Left lung (tissue), 10 donors: ENCODE results near the gene SLC2A1. TPM values are rescaled to one million over a fixed set of nuclear protein-coding genes. Genes with fewer than 3 reads are reported as not detected.

Source experiments
- ATAC-seq: fragments of 200-7000 bp; cut with Tn5 transposase; one replicate; pipeline ENCODE4 v1.9.1; 2020; ENCODE audit warnings: moderate library complexity
- DNase-seq, 4 donors: peaks; one replicate each; pipeline ENCODE4 v3.0.0-alpha.2; 2013 to 2020
- H3K27ac ChIP-seq, 2 donors: fragments of 200-600 bp; sonication (generic) in 1 of 2; one replicate each; pipeline versions ENCODE4 v1.5.0 to v1.8.0; 2020 to 2021
- H3K27me3 ChIP-seq, 2 donors: fragments of 200-600 bp; sonication (generic) in 1 of 2; one replicate each; pipeline versions ENCODE4 v1.5.0 to v1.8.0; 2020 to 2021
- H3K36me3 ChIP-seq, 2 donors: fragments of 200-600 bp; sonication (generic) in 1 of 2; one replicate each; pipeline versions ENCODE4 v1.5.0 to v1.8.0; 2020 to 2021
- H3K4me1 ChIP-seq, 2 donors: fragments of 200-600 bp; one replicate each; pipeline ENCODE4 v1.8.0; 2021
- H3K4me3 ChIP-seq, 2 donors: fragments of 200-600 bp; sonication (generic) in 1 of 2; one replicate each; pipeline versions ENCODE4 v1.5.0 to v1.8.0; 2020 to 2021; ENCODE audit warnings: mild to moderate bottlenecking in 1 of 2
- H3K9me3 ChIP-seq, 2 donors: fragments of 200-600 bp; sonication (generic) in 1 of 2; one replicate each; pipeline versions ENCODE4 v1.5.0 to v1.8.0; 2020 to 2021
- CTCF ChIP-seq, 2 donors: fragments of 200-600 bp; sonication (generic) in 1 of 2; IDR thresholded peaks; one replicate each; pipeline versions ENCODE4 v1.5.0 to v1.8.0; 2021; ENCODE audit warnings: antibody characterized with exemption in 2 of 2
- intact Hi-C, 2 donors: fragments of 100-400 bp; cut with DNase I; formaldehyde crosslinking; loops; one replicate each; pipeline versions ENCODE4 v1.11.2 to v1.14.2; 2022
- polyA plus RNA-seq, 6 donors: library from polyadenylated mRNA; unstranded; fragments of 120-200 nt; gene quantifications; one replicate each; pipeline ENCODE4 v1.2.1, GENCODE V29; 2013; ENCODE audit not compliant: insufficient read length in 6 of 6
- total RNA-seq, 2 donors: library from RNA; stranded (reverse); fragmentation: NEBNext Ultra II Directional; extraction: Animal tissue kit (Norgen Biotek cat#: 25700); gene quantifications; one replicate each; pipeline ENCODE4 v1.2.1, GENCODE V29; 2021
- donor health status: DM: no; HTN: yes; CAD: no.
- donor health status: DM: no; HTN: no; CAD: no.

The SLC2A1 gene
- total and polyA plus RNA-seq, 8 donors, result 10.5 to 109 (median 48.0) TPM

DNA sequence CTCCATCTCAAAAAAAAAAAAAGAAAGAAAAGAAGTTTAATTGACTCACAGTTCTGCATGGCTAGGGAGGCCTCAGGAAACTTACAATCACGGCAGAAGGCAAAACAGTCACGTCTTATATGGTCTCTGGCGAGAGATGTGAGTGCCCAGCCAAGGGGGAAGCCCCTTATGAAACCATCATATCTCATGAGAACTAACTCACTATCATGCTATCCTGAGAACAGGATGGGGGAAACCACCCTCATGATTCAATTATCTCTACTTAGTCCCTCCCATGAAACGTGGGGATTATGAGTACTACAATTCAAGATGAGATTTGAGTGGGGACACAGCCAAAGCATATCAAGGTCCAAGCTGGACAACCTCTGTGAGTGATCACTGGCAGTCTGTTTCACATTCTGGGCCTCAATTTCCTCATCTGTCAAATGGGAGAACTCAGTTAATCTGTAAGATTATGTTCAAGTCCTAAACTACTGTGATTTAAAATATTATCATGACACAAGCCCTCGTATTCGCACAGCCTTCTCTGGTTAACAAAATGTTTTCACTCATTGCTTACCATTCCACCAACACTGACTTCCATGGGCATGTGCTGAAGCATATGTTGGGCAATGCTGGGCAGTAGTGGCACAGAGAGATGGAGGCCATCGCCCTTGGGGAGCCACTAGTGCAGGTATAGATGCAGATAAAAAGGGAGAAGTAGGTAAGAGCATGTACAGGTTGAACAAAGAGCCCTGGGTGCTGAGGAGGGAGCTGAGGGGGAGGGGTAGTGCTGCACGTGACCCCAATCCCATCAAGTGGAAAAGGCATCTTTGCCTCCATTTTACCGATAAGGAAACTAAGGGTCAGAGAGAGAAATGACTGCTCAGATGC lies 46.2 kb upstream of the SLC2A1 start:
- H3K4me1 ChIP-seq, result no peaks in the 10 kb centered on the region
- intact Hi-C loops, result no loop called here

GRCh38 chr1:43002766-43003165 lies 44.1 kb upstream of the SLC2A1 start:
- no peak overlapping the region for H3K4me3 ChIP-seq
- intact Hi-C loops, result no loop called here
- ATAC-seq, result no peak
- no peak overlapping the region for H3K27ac ChIP-seq
- no peak for DNase-seq
- H3K4me1 ChIP-seq, result no peaks in the 10 kb centered on the region
- TF ChIP-seq CTCF (IDR thresholded peaks at IDR 0.05), result no peak
- no peaks in the 10 kb centered on the region for H3K36me3 ChIP-seq
- no peaks in the 10 kb centered on the region for H3K9me3 ChIP-seq
- H3K27me3 ChIP-seq, result peaks cover 4 to 23% of the 10 kb centered on the region in 2 donors

More for the DNA sequence above, 46.2 kb upstream of the SLC2A1 start:
- Histone ChIP-seq H3K36me3 (no peaks in the 10 kb centered on the region), H3K9me3 (no peaks in the 10 kb centered on the region), H3K4me3 (no peak overlapping the region), H3K27ac (no peak overlapping the region), H3K27me3 (peaks cover 4 to 33% of the 10 kb centered on the region in 2 donors)
- ATAC-seq, result no peak
- TF ChIP-seq CTCF (IDR thresholded peaks at IDR 0.05), result no peak
- no peak for DNase-seq

DNA sequence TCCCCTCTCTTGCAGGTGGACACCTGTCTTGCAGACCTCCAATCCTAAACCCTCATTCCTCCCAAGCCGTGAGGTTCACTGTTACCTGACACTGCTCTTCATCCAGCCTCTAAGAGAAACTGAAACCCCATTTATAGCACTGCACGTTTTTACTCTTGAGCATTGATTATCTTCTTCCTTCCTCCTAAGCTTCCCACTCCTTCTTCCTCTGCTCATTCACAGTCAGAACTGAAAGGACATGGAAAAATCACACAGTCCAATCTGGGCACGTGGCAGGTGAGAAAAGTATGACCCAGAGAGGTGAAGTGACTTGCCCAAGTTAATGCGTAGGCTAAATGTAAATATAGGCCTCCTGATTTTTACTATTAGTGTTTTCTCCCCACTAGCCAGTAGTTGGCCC lies 43.4 kb upstream of the SLC2A1 start:
- Histone ChIP-seq H3K27me3 (peaks cover under 1 to 16% of the 10 kb centered on the region in 2 donors), H3K27ac (no peak overlapping the region), H3K4me3 (no peak overlapping the region), H3K4me1 (no peaks in the 10 kb centered on the region), H3K9me3 (no peaks in the 10 kb centered on the region), H3K36me3 (no peaks in the 10 kb centered on the region)
- TF ChIP-seq CTCF (IDR thresholded peaks at IDR 0.05), result no peak
- intact Hi-C loops, result no loop called here
- no peak for ATAC-seq
- no peak for DNase-seq

DNA sequence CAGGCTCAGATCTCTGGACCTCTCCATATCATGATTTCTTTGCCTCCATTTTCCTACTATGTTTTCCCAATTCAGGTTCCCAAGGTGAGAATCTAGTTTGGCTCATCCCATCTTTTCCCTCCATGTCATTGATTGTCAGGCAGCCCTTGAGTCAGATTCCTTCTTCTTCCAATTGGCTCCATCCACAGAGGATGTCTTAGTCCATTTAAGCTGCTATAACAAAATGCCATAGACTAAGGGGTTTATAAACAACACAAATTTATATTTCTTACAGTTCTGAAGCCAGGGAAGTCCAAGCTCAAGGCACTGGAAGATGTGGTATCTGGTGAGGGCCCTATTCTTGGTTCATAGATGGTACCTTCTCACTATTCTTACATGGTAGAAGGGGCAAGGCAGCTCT lies 42.8 kb upstream of the SLC2A1 start:
- no peak overlapping the region for H3K4me3 ChIP-seq
- H3K4me1 ChIP-seq, result no peaks in the 10 kb centered on the region
- no peaks in the 10 kb centered on the region for H3K36me3 ChIP-seq
- no peak overlapping the region for H3K27ac ChIP-seq
- ATAC-seq, result no peak
- H3K27me3 ChIP-seq, result peaks cover 0 to 9% of the 10 kb centered on the region in 2 donors
- H3K9me3 ChIP-seq, result no peaks in the 10 kb centered on the region
- TF ChIP-seq CTCF (IDR thresholded peaks at IDR 0.05), result no peak
- intact Hi-C loops, result no loop called here
- no peak for DNase-seq

GRCh38 chr1:43000271-43000670 lies 41.6 kb upstream of the SLC2A1 start:
- Histone ChIP-seq H3K27ac (no peak overlapping the region), H3K9me3 (no peaks in the 10 kb centered on the region), H3K4me3 (no peak overlapping the region), H3K27me3 (no peaks in the 10 kb centered on the region), H3K4me1 (no peaks in the 10 kb centered on the region), H3K36me3 (no peaks in the 10 kb centered on the region)
- DNase-seq, result no peak
- intact Hi-C loops, result no loop called here
- TF ChIP-seq CTCF (IDR thresholded peaks at IDR 0.05), result no peak
- no peak for ATAC-seq
